IPS DF 4.7 (cell line): ENCODE measurements around the gene MPRIP.
"Not testable (repeated sequence)": the region's sequence is repeated elsewhere in the genome, so short reads cannot be mapped to it uniquely, and the experiment has no call there.

Source experiments
- DNase-seq: peaks from one replicate; pipeline ENCODE4 v3.0.0-alpha.2; 2013; ENCODE audit warnings: low spot score; ENCODE audit errors: extremely low read depth

MPRIP gene, protein sequence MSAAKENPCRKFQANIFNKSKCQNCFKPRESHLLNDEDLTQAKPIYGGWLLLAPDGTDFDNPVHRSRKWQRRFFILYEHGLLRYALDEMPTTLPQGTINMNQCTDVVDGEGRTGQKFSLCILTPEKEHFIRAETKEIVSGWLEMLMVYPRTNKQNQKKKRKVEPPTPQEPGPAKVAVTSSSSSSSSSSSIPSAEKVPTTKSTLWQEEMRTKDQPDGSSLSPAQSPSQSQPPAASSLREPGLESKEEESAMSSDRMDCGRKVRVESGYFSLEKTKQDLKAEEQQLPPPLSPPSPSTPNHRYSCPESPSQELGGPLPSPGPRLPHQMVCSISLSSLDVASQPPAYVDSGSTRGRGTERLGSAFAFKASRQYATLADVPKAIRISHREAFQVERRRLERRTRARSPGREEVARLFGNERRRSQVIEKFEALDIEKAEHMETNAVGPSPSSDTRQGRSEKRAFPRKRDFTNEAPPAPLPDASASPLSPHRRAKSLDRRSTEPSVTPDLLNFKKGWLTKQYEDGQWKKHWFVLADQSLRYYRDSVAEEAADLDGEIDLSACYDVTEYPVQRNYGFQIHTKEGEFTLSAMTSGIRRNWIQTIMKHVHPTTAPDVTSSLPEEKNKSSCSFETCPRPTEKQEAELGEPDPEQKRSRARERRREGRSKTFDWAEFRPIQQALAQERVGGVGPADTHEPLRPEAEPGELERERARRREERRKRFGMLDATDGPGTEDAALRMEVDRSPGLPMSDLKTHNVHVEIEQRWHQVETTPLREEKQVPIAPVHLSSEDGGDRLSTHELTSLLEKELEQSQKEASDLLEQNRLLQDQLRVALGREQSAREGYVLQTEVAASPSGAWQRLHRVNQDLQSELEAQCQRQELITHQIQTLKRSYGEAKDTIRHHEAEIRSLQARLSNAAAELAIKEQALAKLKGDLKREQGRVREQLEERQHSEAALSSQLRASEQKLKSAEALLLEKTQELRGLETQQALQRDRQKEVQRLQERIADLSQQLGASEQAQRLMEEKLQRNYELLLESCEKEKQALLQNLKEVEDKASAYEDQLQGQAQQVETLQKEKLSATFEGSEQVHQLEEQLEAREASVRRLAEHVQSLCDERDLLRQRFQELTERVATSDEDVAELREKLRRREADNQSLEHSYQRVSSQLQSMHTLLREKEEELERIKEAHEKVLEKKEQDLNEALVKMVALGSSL (N-terminal part only)

DNA sequence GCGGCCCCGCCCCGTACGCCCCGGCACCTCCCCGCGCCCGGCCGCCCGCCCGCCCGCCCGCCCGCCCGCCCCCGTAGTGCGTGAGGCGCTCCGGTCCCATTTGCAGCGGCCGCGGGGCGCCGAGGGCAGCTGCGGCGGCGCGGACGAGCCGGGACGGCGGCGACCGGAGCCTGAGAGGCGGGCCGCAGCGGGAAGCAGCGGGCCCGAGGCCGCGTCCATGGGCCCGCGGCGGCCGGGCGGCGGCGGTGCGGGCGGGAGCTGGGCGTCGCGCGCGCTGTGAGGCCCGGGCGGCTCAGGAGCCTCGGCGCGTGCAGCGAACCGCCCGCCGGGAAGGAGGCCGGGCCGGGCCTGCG is at the start of gene MPRIP:
Gene MPRIP, plus strand, starts transcription at position 74 of the 353 bp plus-strand sequence. CDS start 392 bp downstream, outside the sequence.
- DNase-seq, result no peak

DNA sequence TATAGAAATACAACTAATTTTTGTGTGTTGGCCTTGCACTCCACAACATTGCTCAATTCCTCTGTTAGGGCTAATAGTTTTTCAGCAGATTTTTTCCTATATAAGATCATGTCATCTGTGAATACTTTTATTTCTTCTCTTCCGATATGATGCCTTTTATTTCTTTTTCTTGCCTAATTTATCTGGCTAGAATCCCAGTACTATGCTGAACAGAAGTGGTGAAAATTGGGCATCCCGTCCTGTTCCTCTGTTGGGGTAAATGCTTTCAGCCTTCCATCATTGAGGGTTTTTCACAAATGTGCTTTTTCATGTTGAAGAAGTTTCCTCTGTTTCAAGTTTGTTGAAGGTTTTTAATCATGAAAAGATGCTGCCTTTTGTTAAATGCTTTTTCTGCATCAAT is 47.6 kb upstream of the MPRIP start:
- DNase-seq, result no peak

DNA sequence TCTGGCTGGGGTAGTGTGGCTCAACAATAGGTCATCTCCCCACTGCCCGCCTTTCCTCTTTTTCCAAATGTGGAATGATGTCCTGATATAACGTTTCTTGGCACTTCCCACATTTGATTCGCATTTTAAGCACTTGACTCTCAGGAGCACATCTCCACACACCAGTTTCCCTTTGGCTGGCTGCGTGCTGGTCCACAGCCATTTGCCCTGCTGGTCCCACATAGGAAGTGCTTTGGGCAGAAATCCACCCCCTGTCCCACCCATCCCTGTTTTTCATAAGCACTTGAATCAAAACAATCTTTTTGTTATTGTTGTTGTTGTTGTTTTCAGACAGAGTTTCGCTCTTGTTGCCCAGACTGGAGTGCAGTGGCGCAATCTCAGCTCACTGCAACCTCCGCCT is 46.3 kb upstream of the MPRIP start:
- no peak for DNase-seq

DNA sequence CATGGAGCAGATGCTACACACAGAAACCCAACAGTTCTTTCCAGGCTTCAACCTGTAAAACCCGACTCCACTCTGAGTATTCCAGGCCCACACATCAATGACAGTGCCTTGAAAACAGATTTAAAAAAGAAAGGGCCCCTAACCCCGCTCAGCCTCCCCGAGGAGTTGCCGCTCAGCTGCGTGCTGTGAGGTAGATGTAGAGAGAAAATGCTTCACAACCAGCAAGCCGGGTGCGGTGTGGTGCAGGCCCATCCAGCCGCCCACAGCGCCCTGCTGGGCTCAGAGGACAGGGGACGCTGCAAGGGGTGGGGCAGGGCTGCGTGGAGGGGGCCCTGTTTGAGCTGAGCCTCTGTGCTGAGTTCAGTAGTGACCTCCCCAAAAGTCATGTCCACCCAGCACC is 45.5 kb upstream of the MPRIP start:
- DNase-seq, result not testable (repeated sequence)

DNA sequence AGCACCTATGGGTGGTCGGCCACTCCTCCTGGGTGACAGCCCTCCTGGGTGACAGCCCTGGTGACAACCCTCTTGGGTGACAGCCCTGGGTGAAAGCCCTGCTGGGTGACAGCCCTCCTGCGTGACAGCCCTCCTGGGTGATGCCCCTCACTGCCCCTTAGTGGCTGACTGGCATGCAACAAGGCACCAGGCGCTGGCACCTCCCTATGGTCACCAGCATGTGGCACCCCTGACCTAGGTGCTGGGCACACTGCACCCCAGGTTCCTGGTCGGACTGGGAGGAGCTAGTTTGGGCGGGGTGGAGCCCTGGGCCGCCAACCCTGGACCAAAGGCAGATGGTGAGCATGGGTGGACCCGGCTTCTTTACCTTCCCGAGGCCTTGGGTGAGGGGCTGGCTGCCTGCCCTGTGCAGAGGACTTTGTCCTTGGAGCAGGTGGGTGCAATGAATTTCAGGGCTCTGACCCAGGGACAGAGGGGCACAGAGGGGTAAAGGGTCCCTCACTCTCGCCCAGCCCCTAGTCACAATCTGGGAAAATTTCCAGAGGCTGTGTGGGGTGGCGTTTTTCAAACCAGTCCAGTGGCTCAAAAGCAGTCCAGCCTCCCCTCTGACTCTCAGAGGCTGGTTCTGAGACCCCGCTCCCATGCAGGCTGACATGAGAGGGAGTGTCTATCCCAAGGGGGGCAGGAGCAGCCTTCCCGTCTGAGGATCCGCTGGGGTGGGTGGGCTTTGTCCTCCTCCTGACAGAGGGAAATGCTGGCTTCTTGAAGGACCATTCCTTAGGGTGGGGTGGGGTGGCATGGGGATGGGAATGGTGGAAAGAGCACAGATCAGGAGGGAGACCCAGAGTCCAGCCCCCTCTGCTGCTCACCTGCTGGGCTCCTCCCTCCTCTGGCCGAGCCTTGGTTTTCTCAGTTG is 44.5 kb upstream of the MPRIP start:
- DNase-seq, result no peak

DNA sequence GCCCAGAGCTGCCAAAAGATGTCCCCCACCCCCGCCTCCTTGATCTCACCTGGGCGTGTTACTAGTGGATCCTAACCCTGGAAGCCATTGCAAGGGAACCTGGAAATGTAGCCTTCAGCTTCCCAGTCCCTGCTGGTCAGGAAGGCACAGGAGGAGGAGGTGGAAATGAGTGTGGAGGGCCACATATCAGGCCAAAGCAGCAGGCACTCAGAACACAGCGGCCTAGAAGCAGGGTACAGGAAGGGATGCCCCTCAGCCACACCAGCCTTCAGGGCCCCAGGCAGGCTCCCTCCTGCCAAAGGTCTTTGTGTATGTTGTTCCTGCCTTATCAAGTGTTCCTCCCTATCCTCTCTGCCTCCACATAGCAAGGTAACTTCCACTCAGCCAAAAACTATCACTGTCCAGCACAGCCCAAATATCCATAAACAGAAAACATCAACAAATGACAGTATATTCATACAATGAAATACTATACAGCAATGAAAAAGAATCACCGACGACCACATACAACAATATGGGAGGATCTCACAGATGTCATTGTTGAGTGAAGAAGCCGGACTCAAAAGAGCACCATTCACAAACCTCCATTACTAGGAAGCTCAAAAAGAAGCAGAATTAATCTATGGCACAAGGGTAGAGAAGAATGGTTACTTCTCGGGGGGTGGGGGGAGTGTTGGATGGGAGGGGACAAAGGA is 42.2 kb upstream of the MPRIP start:
- no peak for DNase-seq

DNA sequence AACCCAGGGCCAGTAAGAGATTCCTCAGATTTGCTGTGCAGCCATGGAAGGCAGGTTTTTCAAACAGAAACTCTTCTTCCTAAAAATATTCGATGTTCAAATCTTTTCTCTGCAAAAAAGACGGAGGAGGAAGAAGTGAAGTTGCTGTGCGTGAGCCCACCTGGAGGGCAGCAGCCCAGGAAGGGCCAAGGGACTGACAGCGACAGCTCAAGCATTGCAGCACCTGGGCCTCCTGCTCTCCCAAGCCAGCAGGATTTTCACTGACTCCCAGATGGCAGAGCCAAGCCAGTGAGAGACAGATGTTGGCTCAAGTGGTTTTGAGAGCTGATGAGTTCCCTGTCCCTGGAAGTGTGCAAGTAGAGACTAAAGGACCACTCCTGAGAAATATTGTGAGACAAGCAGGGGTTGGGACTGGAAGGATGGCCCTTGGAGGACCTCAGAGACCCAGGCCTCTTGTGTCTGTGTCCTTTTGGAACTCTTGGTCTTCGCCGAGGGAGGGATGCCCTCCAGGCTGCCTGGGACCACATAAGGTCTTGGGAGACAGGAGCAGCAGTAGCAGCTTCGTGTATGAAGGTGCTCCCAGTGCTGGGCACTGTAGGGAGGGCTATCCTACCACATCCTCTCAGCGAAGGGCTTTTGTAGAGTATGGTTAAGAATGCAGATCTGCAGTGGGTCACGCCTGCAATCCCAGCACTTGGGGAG is 41.0 kb upstream of the MPRIP start:
- no peak for DNase-seq

DNA sequence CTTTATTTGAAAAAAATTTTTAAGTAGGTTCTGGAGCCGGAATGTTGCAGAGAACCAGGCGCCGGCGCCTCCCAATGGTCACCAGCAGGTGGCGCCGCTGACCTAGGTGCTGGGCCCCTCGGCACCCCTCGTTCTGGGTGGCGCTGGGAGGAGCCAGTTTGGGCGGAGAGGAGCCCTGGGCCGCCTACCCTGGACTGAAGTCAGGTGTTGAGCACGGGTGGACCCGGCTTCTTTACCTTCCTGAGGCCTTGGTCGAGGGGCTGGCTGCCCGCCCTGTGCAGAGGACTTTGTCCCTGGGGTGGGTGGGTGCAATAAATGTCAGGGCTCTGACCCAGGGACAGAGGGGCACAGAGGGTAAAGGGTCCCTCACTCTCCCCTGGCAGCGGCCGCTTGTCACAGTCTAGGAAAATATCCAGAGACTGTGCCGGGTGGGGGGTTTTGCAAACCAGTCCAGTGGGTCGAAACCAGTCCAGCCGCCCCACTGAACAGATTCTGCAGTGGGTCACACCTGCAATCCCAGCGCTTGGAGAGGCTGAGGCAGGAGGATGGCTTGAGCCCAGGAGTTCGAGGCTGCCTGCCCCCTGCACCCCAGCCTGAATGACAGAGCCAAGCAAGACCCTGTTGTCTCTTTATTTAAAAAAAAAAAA is 40.3 kb upstream of the MPRIP start:
- DNase-seq, result no peak

DNA sequence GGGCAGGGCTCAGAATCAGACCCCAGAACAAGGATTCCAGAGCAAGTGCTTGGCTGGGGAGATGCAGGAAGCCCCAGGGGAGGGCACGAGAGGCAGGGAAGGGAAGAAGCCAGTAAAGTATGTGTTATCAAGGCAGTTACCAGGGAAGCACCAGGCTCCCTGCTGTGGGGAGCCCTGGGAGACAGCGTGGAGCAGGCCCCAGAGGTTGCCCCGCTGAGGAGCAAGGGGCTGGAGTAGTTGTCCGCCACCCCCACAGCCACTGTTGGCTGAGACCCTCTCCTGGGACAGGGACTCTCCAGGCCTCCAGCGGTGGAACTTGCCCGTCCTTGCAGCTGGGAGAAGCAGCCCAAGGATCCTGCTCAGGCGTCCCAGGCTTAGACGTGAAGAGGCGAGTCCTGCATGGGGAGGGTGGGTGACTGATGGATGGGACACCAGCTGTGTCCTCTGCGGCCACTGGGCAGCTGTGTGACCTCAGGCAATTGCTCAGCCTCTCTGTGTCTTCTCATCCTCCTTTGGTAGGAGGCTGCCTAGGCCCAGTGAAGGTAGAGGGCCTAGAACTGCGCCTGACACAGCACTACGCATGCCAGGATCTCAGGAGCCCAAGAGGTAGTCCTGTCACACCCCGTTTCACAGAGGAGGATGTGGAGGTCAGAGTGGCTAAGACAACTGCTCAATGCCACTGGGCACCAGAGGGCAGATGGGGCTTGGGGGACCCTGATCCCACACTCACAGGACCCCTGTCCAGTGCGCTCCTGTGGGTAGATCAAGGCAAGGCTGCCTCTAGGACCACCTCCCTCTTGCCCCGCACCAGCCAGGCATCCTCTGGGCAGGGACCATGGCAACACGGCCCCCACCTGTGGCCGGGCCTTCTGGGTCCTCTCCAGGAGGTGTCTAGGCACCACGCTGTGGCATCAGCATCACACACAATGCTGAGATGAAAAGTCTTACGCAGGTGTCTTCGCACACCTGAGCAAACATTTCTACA is 39.2 kb upstream of the MPRIP start:
- not testable (repeated sequence) for DNase-seq

DNA sequence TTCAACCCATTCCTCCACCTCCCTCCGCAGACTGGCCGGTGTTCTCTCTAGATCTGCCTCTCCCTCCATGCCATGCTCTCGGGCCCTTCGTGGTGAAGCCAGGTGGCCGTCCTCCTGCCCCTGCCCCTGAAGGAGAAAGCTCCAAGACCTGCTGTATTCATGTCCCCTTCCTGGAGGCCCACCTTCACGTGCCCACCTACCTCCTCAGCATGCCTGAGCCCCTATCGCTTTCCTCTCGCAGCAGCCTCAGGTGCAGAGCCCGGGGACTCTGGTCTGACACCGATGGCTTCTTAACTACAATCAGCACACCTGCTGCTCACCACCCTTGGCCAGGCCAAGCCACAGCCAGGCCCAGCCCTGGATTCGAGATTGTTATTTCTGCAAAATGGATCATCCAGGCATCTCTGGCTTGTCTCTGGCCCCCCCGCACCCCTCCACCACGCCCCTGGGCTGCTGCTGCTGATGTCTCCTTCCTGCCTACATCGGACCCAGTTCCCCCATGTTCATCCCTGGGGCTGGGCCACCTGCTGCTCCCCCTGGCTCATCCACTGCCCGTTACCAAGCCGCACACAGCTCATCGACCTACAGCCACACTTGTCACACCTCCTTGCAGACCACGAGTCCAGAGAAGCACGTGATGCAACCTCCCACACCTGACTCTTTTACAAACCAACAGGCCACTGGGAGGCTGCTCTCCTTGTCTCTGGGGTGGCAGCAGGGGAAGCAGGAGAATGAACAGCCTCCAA is 37.8 kb upstream of the MPRIP start:
- no peak for DNase-seq

DNA sequence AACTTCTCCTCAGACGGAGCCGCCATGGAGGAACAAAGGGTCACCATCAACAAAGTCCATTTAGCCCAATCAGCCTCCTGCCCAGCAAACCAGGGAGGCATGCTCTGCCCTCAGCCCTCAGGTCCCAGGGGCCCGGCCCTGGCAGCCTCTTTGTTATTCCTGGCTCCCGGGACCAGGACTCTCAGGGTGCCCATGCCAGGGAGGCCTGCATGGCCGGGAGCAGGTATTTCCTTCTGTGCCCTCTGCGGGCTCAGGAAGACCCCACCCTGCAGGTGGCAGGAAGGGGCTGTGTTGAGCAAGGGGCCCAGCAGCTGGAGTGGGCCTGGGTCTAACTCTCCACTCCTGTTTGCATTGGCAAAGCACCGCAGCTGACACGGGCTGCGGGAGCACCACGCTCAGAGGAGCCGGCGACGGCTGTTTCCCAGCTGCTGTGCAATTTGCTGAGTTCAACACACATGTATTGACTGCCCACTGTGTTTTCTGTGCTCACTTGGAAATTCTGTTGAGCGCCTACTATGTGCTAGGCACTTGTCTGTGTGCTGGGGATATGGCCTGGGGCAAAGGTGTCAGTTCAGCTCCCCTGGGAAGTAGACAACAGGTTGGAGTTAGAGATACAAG is 37.2 kb upstream of the MPRIP start:
- not testable (repeated sequence) for DNase-seq

DNA sequence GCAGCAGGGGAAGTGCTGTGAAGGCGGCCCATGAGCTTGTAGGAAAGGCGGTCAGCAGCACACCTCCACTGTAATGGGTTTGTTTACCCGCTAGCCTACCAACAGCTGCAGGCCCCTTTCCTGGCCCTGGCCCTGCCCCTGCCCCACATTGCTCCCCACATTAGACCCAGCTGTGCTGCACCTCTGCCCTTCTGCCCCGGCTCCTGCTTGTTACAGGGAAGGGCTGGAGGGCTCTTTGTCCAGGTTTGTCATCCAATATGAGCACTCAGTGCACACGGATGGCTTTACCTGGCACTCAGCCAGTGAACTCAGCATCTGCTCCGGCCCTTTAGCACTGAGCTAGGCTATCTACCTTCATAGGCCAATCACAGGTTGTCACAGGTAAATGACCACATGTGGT is 34.4 kb upstream of the MPRIP start:
- DNase-seq, result not testable (repeated sequence)

DNA sequence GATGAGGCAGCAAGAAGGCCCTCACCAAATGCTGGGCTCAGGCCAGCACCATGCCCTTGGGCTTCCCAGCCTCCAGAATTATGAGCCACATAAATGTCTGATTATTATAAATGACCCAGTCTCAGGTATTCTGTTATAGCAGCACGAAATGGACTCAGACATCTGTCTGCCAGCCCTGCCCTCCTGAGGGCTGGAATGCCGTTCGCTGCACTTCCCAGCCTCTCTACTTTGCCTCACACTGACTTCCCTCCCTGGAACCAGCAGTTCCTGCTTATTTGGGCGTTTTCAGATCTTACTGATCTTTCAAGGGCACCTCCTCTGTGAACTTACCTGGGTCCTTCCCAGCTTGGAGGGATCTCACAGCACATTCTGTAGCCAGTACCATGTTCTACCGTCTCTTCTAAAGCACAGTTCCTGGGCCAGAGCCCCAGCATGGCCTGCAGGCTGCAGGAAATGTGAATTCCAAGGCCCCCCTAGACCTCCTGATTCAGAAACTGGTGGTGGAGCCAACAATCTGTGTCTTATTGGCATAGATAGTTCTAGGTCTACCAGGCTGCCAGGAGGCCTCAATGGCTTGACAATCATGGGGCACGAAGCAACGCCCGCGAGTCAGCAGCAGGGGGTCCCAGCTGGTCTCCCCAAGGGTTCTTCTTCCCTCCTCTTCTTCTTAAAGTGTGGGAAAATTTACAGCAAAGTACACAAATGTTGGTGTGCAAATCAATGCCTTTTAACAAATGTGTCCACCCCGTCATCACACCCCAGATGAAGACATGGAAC is 33.4 kb upstream of the MPRIP start:
- DNase-seq, result not testable (repeated sequence)

DNA sequence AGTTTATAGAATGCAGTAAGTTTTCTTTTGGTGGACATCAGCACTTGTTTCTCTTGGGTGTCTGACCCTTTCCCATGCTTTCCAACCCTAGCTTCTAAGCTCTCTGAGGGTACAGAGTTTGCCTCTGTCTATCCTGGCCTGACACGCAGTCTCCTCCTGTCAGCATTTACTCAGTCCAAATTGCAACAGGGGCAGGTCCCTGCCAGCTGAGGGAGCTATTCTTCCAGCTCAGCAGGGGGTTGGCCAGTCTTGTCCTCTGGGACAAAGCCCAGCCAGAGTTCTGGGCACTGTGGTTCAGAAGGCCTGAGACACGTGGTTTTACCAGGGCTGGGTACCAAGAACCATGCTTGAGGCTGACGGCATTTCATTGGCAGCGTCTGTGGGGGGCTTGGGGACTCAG is 32.3 kb upstream of the MPRIP start:
- DNase-seq, result not testable (repeated sequence)

DNA sequence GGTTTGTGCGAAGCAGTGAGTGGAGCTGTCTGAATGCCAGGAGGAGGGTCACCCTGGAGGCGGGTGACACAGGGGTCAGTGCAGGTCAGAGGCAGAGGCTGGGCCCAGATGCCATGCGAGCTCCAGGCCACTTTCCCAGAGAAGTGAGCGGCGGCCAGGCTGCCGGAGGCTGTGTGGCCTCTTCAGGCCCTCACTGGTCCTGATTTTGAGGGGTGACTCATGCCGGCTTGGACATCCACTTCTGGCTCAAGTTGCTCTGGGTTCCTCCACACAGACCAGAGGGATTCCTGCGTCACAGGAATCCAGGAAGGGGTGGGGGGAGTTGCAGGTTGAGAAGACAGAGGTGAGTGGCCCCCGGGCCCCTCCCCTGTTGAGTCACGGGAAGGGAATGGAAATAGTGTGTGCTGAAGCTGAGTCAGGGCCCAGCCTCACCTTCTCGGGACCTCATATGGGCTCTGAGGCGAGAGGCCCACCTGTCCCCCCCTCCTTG is 31.7 kb upstream of the MPRIP start:
- DNase-seq, result not testable (repeated sequence)
